Lung (tissue), 12 donors: ENCODE results near the gene ISLR2. TPM values are rescaled to one million over a fixed set of nuclear protein-coding genes. Genes with fewer than 3 reads are reported as not detected.

ENCODE experiments used
- ATAC-seq: fragments of 200-7000 bp; cut with Tn5 transposase; one replicate; pipeline ENCODE4 v1.9.1; 2020; ENCODE audit warnings: moderate number of reproducible peaks; ENCODE audit not compliant: insufficient read depth, low FRiP score
- DNase-seq, 3 donors: peaks; one replicate each; pipeline ENCODE4 v3.0.0-alpha.2; 2013 to 2017
- H3K27ac ChIP-seq, 2 donors: one replicate each; pipeline ENCODE4 v1.5.1; 2013; ENCODE audit warnings: mild to moderate bottlenecking in 2 of 2, moderate library complexity in 2 of 2, control low read depth in 1 of 2, inconsistent platforms in 1 of 2, low read depth in 1 of 2, low read length in 1 of 2
- H3K27me3 ChIP-seq, 3 donors: one replicate each; pipeline ENCODE4 v1.5.1; 2013; ENCODE audit warnings: low read length in 2 of 3; ENCODE audit not compliant: control insufficient read depth in 3 of 3, insufficient read depth in 3 of 3
- H3K36me3 ChIP-seq, 4 donors: one replicate each; pipeline ENCODE4 v1.5.1; 2013; ENCODE audit warnings: low read length in 4 of 4, mild to moderate bottlenecking in 1 of 4, moderate library complexity in 1 of 4; ENCODE audit not compliant: control insufficient read depth in 4 of 4, insufficient read depth in 4 of 4
- H3K4me1 ChIP-seq, 5 donors: one replicate each; pipeline ENCODE4 v1.5.1; 2013; ENCODE audit warnings: low read length in 5 of 5, mild to moderate bottlenecking in 2 of 5, moderate library complexity in 1 of 5; ENCODE audit not compliant: control insufficient read depth in 5 of 5, insufficient read depth in 5 of 5
- H3K4me3 ChIP-seq: one replicate; pipeline ENCODE4 v1.5.1; 2013; ENCODE audit warnings: mild to moderate bottlenecking, control low read depth, moderate library complexity
- H3K9ac ChIP-seq, 2 donors: one replicate each; pipeline ENCODE4 v1.5.1; 2013; ENCODE audit warnings: low read length in 2 of 2, control low read depth in 1 of 2; ENCODE audit not compliant: insufficient read depth in 1 of 2
- H3K9me3 ChIP-seq, 4 donors: one replicate each; pipeline ENCODE4 v1.5.1; 2013; ENCODE audit warnings: low read length in 3 of 4, mild to moderate bottlenecking in 1 of 4, moderate library complexity in 1 of 4; ENCODE audit not compliant: control insufficient read depth in 4 of 4, insufficient read depth in 3 of 4
- WGBS, 2 donors: extraction: QIAGEN DNeasy Blood & Tissue Kit; methylation state at CpG; one replicate each; pipeline ENCODE4 v1.1.7; 2013; 5-methylcytosine and 5-hydroxymethylcytosine counted together
- polyA plus RNA-seq, 2 donors: library from polyadenylated mRNA; stranded (reverse); fragments of 200-250 nt; gene quantifications; one replicate each; pipeline ENCODE4 v1.2.1, GENCODE V29; 2013
- total RNA-seq, 2 donors: library from RNA; depleted of rRNA in 1 of 2; stranded (reverse); fragments of >200 nt in 1 of 2; gene quantifications; one replicate each; pipeline ENCODE4 v1.2.1, GENCODE V29; 2014 to 2021
- TF ChIP-seq, protein P1 (sequence below): IDR thresholded peaks from 2 replicates; pipeline ENCODE4 v1.5.1; 2012; ENCODE audit warnings: mild to moderate bottlenecking; ENCODE audit errors: control extremely low read depth, extremely low read depth
- donor health status: control.
- donor health status: control.
- donor health status: Bipolar disorder and iron deficiency.
- donor health status: healthy.
- donor health status: DM: yes; HTN: yes; CAD: no.

The ISLR2 gene
- total and polyA plus RNA-seq, 4 donors, result 0.31 to 10.2 (median 0.41) TPM

- ATAC-seq (no peak), DNase-seq (no peak)
- Histone ChIP-seq H3K4me3 (no peak overlapping the region), H3K27me3 (peaks cover 8 to 90% (median 70%) of the 10 kb centered on the region in 3 donors), H3K9ac (no peak overlapping the region), H3K4me1 (peaks cover 0 to 34% (median 18%) of the 10 kb centered on the region in 5 donors), H3K9me3 (peaks cover 0 to 8% (median 0%) of the 10 kb centered on the region in 4 donors), H3K36me3 (no peaks in the 10 kb centered on the region), H3K27ac (peak overlapping the region in 1 of 2 donors; percentile 10)
- TF ChIP-seq, protein P1, sequence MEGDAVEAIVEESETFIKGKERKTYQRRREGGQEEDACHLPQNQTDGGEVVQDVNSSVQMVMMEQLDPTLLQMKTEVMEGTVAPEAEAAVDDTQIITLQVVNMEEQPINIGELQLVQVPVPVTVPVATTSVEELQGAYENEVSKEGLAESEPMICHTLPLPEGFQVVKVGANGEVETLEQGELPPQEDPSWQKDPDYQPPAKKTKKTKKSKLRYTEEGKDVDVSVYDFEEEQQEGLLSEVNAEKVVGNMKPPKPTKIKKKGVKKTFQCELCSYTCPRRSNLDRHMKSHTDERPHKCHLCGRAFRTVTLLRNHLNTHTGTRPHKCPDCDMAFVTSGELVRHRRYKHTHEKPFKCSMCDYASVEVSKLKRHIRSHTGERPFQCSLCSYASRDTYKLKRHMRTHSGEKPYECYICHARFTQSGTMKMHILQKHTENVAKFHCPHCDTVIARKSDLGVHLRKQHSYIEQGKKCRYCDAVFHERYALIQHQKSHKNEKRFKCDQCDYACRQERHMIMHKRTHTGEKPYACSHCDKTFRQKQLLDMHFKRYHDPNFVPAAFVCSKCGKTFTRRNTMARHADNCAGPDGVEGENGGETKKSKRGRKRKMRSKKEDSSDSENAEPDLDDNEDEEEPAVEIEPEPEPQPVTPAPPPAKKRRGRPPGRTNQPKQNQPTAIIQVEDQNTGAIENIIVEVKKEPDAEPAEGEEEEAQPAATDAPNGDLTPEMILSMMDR, result no peak
- WGBS, 2 donors, result 11 to 28% methylated on average over 28 of the region's 28 CpGs
These were observed 652 bp downstream of the ISLR2 start for GRCh38 chr15:74130849-74131627.

DNA sequence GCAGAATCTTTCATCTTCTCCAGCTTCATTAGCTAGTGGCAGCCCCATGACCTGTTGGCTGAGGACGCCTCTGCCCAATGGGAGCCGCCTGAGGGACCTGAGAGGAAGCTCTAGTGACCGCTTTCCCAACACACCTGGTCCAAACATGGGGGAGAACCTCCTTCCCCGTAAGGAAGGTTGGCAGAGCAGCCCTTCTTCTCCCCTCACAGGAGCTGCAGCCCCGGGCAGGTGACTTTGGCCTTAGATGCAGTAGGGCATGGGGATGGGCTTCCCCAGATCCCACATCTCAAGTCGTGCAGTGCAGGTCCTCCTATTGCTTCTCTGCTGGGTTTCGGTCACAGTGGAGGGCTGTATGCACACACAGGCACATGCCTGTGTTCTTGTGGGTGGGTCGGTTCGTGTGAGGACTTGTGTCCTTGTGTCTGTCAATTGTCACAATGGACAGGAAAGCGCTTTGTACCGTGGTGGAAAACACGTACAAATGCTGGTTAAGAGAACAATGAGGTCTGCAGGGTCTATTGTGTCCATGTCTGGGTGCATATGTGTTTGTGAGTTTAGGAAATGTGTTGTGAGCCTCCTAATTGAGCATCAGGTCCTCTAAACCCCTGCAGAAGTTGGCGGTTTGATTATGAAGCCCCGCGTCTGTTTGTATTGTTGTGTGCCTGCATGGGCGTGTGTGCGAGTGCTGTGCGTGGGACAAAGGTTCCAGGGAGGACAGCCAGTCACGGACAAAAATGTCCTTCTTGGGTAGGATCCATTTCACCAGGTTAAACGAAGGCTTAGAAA is 1.4 kb downstream of the ISLR2 start:
- H3K36me3 ChIP-seq, result no peaks in the 10 kb centered on the region

DNA sequence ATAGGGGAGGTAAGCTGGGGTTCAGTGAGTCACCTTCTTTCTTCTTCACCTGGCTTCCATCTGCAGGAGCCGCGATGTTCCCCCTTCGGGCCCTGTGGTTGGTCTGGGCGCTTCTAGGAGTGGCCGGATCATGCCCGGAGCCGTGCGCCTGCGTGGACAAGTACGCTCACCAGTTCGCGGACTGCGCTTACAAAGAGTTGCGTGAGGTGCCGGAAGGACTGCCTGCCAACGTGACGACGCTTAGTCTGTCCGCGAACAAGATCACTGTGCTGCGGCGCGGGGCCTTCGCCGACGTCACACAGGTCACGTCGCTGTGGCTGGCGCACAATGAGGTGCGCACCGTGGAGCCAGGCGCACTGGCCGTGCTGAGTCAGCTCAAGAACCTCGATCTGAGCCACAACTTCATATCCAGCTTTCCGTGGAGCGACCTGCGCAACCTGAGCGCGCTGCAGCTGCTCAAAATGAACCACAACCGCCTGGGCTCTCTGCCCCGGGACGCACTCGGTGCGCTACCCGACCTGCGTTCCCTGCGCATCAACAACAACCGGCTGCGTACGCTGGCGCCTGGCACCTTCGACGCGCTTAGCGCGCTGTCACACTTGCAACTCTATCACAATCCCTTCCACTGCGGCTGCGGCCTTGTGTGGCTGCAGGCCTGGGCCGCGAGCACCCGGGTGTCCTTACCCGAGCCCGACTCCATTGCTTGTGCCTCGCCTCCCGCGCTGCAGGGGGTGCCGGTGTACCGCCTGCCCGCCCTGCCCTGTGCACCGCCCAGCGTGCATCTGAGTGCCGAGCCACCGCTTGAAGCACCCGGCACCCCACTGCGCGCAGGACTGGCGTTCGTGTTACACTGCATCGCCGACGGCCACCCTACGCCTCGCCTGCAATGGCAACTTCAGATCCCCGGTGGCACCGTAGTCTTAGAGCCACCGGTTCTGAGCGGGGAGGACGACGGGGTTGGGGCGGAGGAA is 2.6 kb downstream of the ISLR2 start:
- 18 to 31% methylated on average over 89 to 90 of the region's 90 CpGs for WGBS, 2 donors
- peaks cover 8 to 85% (median 62%) of the 10 kb centered on the region in 3 donors for H3K27me3 ChIP-seq
- TF ChIP-seq, protein P1, result no peak

More for the DNA sequence above, 1.4 kb downstream of the ISLR2 start:
- DNase-seq, result peak in 2 of 3 donors; percentile 4 to 40
- TF ChIP-seq, protein P1, result no peak
- Histone ChIP-seq H3K27me3 (peaks cover 8 to 84% (median 68%) of the 10 kb centered on the region in 3 donors), H3K4me1 (peaks cover 0 to 36% (median 18%) of the 10 kb centered on the region in 5 donors), H3K9me3 (peaks cover 0 to 8% (median 0%) of the 10 kb centered on the region in 4 donors), H3K9ac (no peak overlapping the region), H3K4me3 (no peak overlapping the region), H3K27ac (peak overlapping the region in 1 of 2 donors; percentile 22)
- WGBS, 2 donors, result 22 to 26% methylated on average over 20 of the region's 20 CpGs
- ATAC-seq, result no peak

More for the DNA sequence above, 2.6 kb downstream of the ISLR2 start:
- Histone ChIP-seq H3K36me3 (no peaks in the 10 kb centered on the region), H3K4me1 (peaks cover 0 to 45% (median 16%) of the 10 kb centered on the region in 5 donors), H3K27ac (peak overlapping the region in 1 of 2 donors; percentile 22), H3K4me3 (no peak overlapping the region), H3K9ac (no peak overlapping the region), H3K9me3 (peaks cover 0 to 8% (median 0%) of the 10 kb centered on the region in 4 donors)
- DNase-seq (peak in 2 of 3 donors; percentile 17 to 23), ATAC-seq (no peak)
